HepG2 (cell line): ENCODE results near the gene MZF1. TPM values are rescaled to one million over a fixed set of nuclear protein-coding genes. Genes with fewer than 3 reads are reported as not detected.
A peak's percentile ranks its signal among the peaks of the same experiment; 100 is the strongest.

Source experiments
- FOXP1 ChIP-seq, 2 experiments: fragments of 450-650 bp in 1 of 2; IDR thresholded peaks; 2 replicates each; pipeline ENCODE4 v1.6.1; 2017 to 2018; ENCODE audit warnings: antibody characterized with exemption in 1 of 2
- KDM5B ChIP-seq: sonication (generic); formaldehyde crosslinking; IDR thresholded peaks from 2 replicates; pipeline ENCODE4 v1.4.0; 2020; ENCODE audit warnings: missing genetic modification reagents, mild to moderate bottlenecking, borderline replicate concordance
- KIAA2018 ChIP-seq: sonication (generic); formaldehyde crosslinking; IDR thresholded peaks from 2 replicates; pipeline ENCODE4 v1.5.0; 2020; ENCODE audit warnings: mild to moderate bottlenecking, missing genetic modification reagents, borderline replicate concordance
- LRRFIP1 ChIP-seq: sonication (generic); formaldehyde crosslinking; conservative IDR thresholded peaks from 2 replicates; pipeline ENCODE4 v1.4.0; 2020; ENCODE audit warnings: missing genetic modification reagents
- RFX1 ChIP-seq: fragments of 450-650 bp; IDR thresholded peaks from 2 replicates; pipeline ENCODE4 v1.6.1; 2017
- SNAPC4 ChIP-seq: sonication (generic); formaldehyde crosslinking; IDR thresholded peaks from 2 replicates; pipeline ENCODE4 v1.4.0; 2020; ENCODE audit warnings: mild to moderate bottlenecking, missing genetic modification reagents
- ZFP1 ChIP-seq: IDR thresholded peaks from 2 replicates; pipeline ENCODE4 v1.6.1; 2016
- ZKSCAN1 ChIP-seq: fragments of 150-350 bp; IDR thresholded peaks from 2 replicates; pipeline ENCODE4 v1.6.1; 2014; ENCODE audit warnings: low read length
- ZNF101 ChIP-seq: sonication (generic); formaldehyde crosslinking; IDR thresholded peaks from 2 replicates; pipeline ENCODE4 v1.4.0; 2020; ENCODE audit warnings: mild to moderate bottlenecking, low read depth, missing genetic modification reagents, borderline replicate concordance
- polyA plus RNA-seq, 8 experiments: library from polyadenylated mRNA; depleted of rRNA in 3 of 8; stranded (reverse) in 7 of 8; unstranded in 1 of 8; fragments of >200 nt; fragmentation: Illumina TruSeq in 4 of 8; extraction: Trizol in 4 of 8; gene quantifications; 2 replicates each; pipeline versions ENCODE4 v1.2.1 to v1.2.3, GENCODE V29; 2011 to 2016; ENCODE audit warnings: low read depth in 4 of 8, missing spikeins in 1 of 8, mixed read lengths in 1 of 8; ENCODE audit not compliant: insufficient read depth in 1 of 8
- total RNA-seq, 5 experiments: library from RNA; depleted of rRNA; stranded (reverse); fragments of >200 nt; fragmentation: Illumina TruSeq; extraction: Trizol; gene quantifications; 2 replicates each; pipeline ENCODE4 v1.2.3, GENCODE V29; 2016; ENCODE audit warnings: low read depth in 1 of 5

MZF1 gene
- total and polyA plus RNA-seq, 2 of the 13 experiments (the other 11 are each of a cell fraction or from before 2014, with no cell fraction given): 3.1 to 8.1 TPM

- no peak for TF ChIP-seq FOXP1 (IDR thresholded peaks at IDR 0.05)
- no peak for TF ChIP-seq FOXP1 (CRISPR knock-in tag; IDR thresholded peaks at IDR 0.05)
- TF ChIP-seq RFX1: peak; percentile 100
- TF ChIP-seq KIAA2018 (CRISPR knock-in tag): no peak
- TF ChIP-seq ZNF101: no peak
- peak; percentile 78 for TF ChIP-seq SNAPC4 (CRISPR knock-in tag)
- TF ChIP-seq KDM5B (CRISPR knock-in tag): peak; percentile 95
- no peak for TF ChIP-seq ZKSCAN1
- no peak for TF ChIP-seq LRRFIP1 (CRISPR knock-in tag)
- TF ChIP-seq ZFP1: peak; percentile 22; the same call in 1 of the 2 replicates
These were observed at the start of gene MZF1 (continued) for GRCh38 chr19:58572818-58573657.
